Esophagus squamous epithelium (tissue), 5 donors: ENCODE results near the gene CLDN12. TPM values are rescaled to one million over a fixed set of nuclear protein-coding genes. Genes with fewer than 3 reads are reported as not detected.

Experiments
- DNase-seq: peaks from one replicate; lab custom pipeline; 2025; lab: John Stamatoyannopoulos, UW
- H3K27ac ChIP-seq, 4 donors: fragments of 200-600 bp; sonication (generic); one replicate each; pipeline ENCODE4 v1.5.1; 2016 to 2019; ENCODE audit warnings: mild to moderate bottlenecking in 1 of 4
- H3K27me3 ChIP-seq, 4 donors: fragments of 200-600 bp; sonication (generic); 1 replicate in 3 of 4; 2 replicates in 1 of 4; pipeline versions ENCODE4 v1.5.1 to v1.6.0; 2017 to 2021; ENCODE audit warnings: antibody characterized with exemption in 1 of 4
- H3K36me3 ChIP-seq, 3 donors: fragments of 200-600 bp; sonication (generic); one replicate each; pipeline ENCODE4 v1.5.1; 2016 to 2019
- H3K4me1 ChIP-seq, 3 donors: fragments of 200-600 bp; sonication (generic); one replicate each; pipeline ENCODE4 v1.5.1; 2017 to 2019
- H3K4me3 ChIP-seq, 4 donors: fragments of 200-600 bp; sonication (generic); 1 replicate in 3 of 4; 2 replicates in 1 of 4; pipeline ENCODE4 v1.5.1; 2016 to 2019; ENCODE audit warnings: mild to moderate bottlenecking in 2 of 4, moderate library complexity in 1 of 4
- H3K9me3 ChIP-seq, 3 donors: fragments of 200-600 bp; sonication (generic); one replicate each; pipeline ENCODE4 v1.5.1; 2016 to 2019
- POLR2A ChIP-seq, 4 donors: fragments of 450-650 bp; IDR thresholded peaks; one replicate each; pipeline ENCODE4 v1.6.1; 2017; ENCODE audit warnings: antibody characterized with exemption in 4 of 4, mild to moderate bottlenecking in 4 of 4, moderate library complexity in 3 of 4
- WGBS, 2 donors: methylation state at CpG; one replicate each; pipeline ENCODE4 v1.1.5; 2018; 5-methylcytosine and 5-hydroxymethylcytosine counted together
- intact Hi-C: fragments of 100-400 bp; cut with DNase I; formaldehyde crosslinking; loops from one replicate; pipeline ENCODE4 v1.15.0; 2022
- total RNA-seq, 4 donors: library from RNA; depleted of rRNA; stranded (reverse); fragments of >200 nt; gene quantifications; one replicate each; pipeline ENCODE4 v1.1.0, GENCODE V29; 2016
- TF ChIP-seq, protein P1 (sequence below), 6 experiments: fragments of 450-650 bp in 4 of 6; fragments of 200-600 bp in 2 of 6; sonication (generic) in 2 of 6; IDR thresholded peaks; one replicate each; pipeline ENCODE4 v1.5.1; 2016 to 2019; ENCODE audit warnings: antibody characterized with exemption in 6 of 6, mild to moderate bottlenecking in 4 of 6, moderate library complexity in 4 of 6
- donor health status: DM: yes; HTN: yes; CAD: no.

The CLDN12 gene
- total RNA-seq, 4 donors from 2014 or later: 13.0 to 24.3 (median 21.2) TPM

GRCh38 chr7:90425376-90425775 is 22.1 kb downstream of the CLDN12 start:
- no peak for DNase-seq
- Histone ChIP-seq H3K4me1 (peaks cover 0 to 2% (median 0%) of the 10 kb centered on the region in 3 donors), H3K36me3 (no peaks in the 10 kb centered on the region), H3K4me3 (no peak overlapping the region), H3K27me3 (no peaks in the 10 kb centered on the region), H3K27ac (no peak overlapping the region), H3K9me3 (no peaks in the 10 kb centered on the region)
- intact Hi-C loops: loop anchor here (10.0 kb wide), 1 partner anchor 271 kb away; the partner anchor contains the start of gene STEAP1
- TF ChIP-seq POLR2A (IDR thresholded peaks at IDR 0.05): no peak
- TF ChIP-seq, protein P1, sequence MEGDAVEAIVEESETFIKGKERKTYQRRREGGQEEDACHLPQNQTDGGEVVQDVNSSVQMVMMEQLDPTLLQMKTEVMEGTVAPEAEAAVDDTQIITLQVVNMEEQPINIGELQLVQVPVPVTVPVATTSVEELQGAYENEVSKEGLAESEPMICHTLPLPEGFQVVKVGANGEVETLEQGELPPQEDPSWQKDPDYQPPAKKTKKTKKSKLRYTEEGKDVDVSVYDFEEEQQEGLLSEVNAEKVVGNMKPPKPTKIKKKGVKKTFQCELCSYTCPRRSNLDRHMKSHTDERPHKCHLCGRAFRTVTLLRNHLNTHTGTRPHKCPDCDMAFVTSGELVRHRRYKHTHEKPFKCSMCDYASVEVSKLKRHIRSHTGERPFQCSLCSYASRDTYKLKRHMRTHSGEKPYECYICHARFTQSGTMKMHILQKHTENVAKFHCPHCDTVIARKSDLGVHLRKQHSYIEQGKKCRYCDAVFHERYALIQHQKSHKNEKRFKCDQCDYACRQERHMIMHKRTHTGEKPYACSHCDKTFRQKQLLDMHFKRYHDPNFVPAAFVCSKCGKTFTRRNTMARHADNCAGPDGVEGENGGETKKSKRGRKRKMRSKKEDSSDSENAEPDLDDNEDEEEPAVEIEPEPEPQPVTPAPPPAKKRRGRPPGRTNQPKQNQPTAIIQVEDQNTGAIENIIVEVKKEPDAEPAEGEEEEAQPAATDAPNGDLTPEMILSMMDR (IDR thresholded peaks at IDR 0.05): no peak
- 39 to 53% methylated on average over 2 of the region's 2 CpGs for WGBS, 2 donors

DNA sequence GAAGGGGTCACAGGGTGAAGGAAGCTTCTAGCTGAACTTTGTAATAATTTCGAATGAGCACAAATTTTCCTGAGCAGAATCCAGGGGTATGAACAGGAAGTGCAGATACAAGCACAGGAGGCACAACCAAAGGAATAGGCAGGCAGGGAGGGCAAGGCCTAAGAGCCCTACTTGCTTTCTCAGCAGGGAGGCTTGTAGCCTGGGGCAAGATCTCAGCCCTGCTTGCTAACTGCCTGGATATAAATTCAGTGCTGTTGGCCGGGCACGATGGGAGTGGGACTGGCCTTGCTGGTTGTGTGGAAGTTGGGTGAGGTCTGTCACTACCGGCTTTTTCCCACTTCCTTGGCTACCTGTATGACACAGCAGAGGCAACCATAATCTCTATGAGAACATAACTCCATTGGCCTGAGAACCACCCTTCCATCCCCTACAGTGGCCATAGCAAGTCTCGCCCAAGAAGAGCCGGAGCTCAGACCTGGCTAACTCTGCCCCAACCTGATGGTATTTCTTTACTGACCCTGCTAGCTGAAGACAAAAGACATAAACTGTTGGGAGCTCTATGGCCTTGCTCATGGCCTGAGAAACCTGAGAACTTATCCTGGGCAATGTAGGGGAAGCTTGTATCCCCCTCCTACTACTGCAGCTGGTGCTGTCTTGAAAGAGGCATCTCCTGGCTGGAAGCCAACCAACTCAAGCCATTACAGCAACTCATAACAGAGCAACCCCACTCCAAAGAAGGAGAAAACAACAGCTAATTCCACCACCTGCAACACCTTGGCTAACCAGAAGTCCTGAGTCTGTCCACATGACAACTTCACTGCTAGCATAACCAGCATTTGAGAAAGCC is 27.6 kb downstream of the CLDN12 start:
- H3K9me3 ChIP-seq: peaks cover 0 to 9% (median 0%) of the 10 kb centered on the region in 3 donors
- H3K27ac ChIP-seq: peak overlapping the region in 1 of 4 donors; percentile 13
- 63 to 81% methylated on average over 4 to 6 of the region's 6 CpGs for WGBS, 2 donors
- H3K4me3 ChIP-seq: no peak overlapping the region
- TF ChIP-seq, protein P1 (IDR thresholded peaks at IDR 0.05): no peak
- no peak for TF ChIP-seq POLR2A (IDR thresholded peaks at IDR 0.05)
- intact Hi-C loops: no loop called here
- no peaks in the 10 kb centered on the region for H3K36me3 ChIP-seq
- DNase-seq: no peak
- H3K27me3 ChIP-seq: no peaks in the 10 kb centered on the region
- H3K4me1 ChIP-seq: peaks cover 0 to 22% (median 0%) of the 10 kb centered on the region in 3 donors

GRCh38 chr7:90432752-90433151 is 29.5 kb downstream of the CLDN12 start:
- intact Hi-C loops: no loop called here
- Histone ChIP-seq H3K27ac (peak overlapping the region in 3 of 4 donors; percentile 38 to 67 (median 51)), H3K4me3 (no peak overlapping the region), H3K4me1 (peaks cover 0 to 22% (median 0%) of the 10 kb centered on the region in 3 donors), H3K36me3 (no peaks in the 10 kb centered on the region), H3K9me3 (peaks cover 0 to 9% (median 0%) of the 10 kb centered on the region in 3 donors), H3K27me3 (no peaks in the 10 kb centered on the region)
- TF ChIP-seq, protein P1 (IDR thresholded peaks at IDR 0.05): no peak
- peak in 1 of 4 donors; percentile 3 for TF ChIP-seq POLR2A (IDR thresholded peaks at IDR 0.05)
- DNase-seq: no peak
- WGBS, 2 donors: 42 to 43% methylated on average over 2 to 7 of the region's 10 CpGs

DNA sequence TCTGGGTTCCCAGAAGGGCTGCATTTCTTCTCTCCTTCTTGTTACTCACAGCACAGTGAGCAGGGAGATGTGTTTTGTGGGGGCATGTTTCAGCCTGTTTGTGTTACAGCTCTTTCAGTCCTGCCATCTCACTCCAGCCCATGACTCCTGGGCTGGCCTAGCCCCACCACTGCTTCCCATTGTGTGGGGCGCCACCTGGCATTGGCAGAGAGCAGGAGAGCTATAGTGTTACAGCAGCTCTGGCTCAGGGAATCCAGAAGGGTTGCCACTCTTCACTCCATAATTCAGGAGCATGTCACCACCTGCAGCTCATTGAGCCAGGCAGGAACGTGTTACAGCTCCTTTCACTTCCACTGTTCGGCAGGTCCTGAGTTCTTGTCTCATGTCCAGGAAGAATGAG is 30.0 kb downstream of the CLDN12 start:
- TF ChIP-seq, protein P1 (IDR thresholded peaks at IDR 0.05): no peak
- TF ChIP-seq POLR2A (IDR thresholded peaks at IDR 0.05): no peak
- no peak for DNase-seq
- intact Hi-C loops: no loop called here
- peaks cover 0 to 9% (median 0%) of the 10 kb centered on the region in 3 donors for H3K9me3 ChIP-seq
- H3K27me3 ChIP-seq: no peaks in the 10 kb centered on the region
- H3K4me3 ChIP-seq: no peak overlapping the region
- peaks cover 0 to 22% (median 0%) of the 10 kb centered on the region in 3 donors for H3K4me1 ChIP-seq
- peak overlapping the region in 3 of 4 donors; percentile 38 to 67 (median 51) for H3K27ac ChIP-seq
- no peaks in the 10 kb centered on the region for H3K36me3 ChIP-seq
- 23% methylated on average over 2 of the region's 3 CpGs; no CpG with 5 or more reads in 1 of the 2 donors for WGBS, 2 donors

- Histone ChIP-seq H3K9me3 (no peaks in the 10 kb centered on the region), H3K4me3 (no peak overlapping the region), H3K4me1 (no peaks in the 10 kb centered on the region), H3K36me3 (no peaks in the 10 kb centered on the region), H3K27me3 (no peaks in the 10 kb centered on the region), H3K27ac (no peak overlapping the region)
- TF ChIP-seq, protein P1 (IDR thresholded peaks at IDR 0.05): no peak
- TF ChIP-seq POLR2A (IDR thresholded peaks at IDR 0.05): no peak
- DNase-seq: no peak
- intact Hi-C loops: no loop called here
- 31 to 48% methylated on average over 2 of the region's 2 CpGs for WGBS, 2 donors
These were observed 42.4 kb downstream of the CLDN12 start for GRCh38 chr7:90445633-90446032.
